Upper lobe of left lung (tissue), 4 donors: ENCODE measurements around the gene SPDEF.

Experiments used
- EP300 ChIP-seq, 4 donors: sonication (generic); formaldehyde crosslinking; IDR thresholded peaks; one replicate each; pipeline ENCODE4 v1.5.1; 2017; ENCODE audit warnings: antibody characterized with exemption in 4 of 4, control low read depth in 2 of 4
- POLR2AphosphoS5 ChIP-seq, 2 donors: sonication (generic); formaldehyde crosslinking; IDR thresholded peaks; one replicate each; pipeline ENCODE4 v1.5.1; 2017; ENCODE audit warnings: antibody characterized with exemption in 2 of 2
- TF ChIP-seq, protein P1 (sequence below), 6 experiments: fragments of 450-650 bp in 4 of 6; fragments of 200-600 bp in 2 of 6; sonication (generic) in 2 of 6; IDR thresholded peaks; one replicate each; pipeline ENCODE4 v1.5.1; 2016 to 2019; ENCODE audit warnings: antibody characterized with exemption in 6 of 6

- TF ChIP-seq, protein P1, sequence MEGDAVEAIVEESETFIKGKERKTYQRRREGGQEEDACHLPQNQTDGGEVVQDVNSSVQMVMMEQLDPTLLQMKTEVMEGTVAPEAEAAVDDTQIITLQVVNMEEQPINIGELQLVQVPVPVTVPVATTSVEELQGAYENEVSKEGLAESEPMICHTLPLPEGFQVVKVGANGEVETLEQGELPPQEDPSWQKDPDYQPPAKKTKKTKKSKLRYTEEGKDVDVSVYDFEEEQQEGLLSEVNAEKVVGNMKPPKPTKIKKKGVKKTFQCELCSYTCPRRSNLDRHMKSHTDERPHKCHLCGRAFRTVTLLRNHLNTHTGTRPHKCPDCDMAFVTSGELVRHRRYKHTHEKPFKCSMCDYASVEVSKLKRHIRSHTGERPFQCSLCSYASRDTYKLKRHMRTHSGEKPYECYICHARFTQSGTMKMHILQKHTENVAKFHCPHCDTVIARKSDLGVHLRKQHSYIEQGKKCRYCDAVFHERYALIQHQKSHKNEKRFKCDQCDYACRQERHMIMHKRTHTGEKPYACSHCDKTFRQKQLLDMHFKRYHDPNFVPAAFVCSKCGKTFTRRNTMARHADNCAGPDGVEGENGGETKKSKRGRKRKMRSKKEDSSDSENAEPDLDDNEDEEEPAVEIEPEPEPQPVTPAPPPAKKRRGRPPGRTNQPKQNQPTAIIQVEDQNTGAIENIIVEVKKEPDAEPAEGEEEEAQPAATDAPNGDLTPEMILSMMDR (IDR thresholded peaks at IDR 0.05), result no peak
- TF ChIP-seq POLR2AphosphoS5 (IDR thresholded peaks at IDR 0.05) (no peak), EP300 (IDR thresholded peaks at IDR 0.05) (no peak)
Observed at GRCh38 chr6:34528996-34529664, 27.0 kb downstream of the SPDEF start.
